Activated T-cell treated with anti-CD3 and anti-CD28 coated beads for 1 hour (primary cell): Measurements from ENCODE around the gene DMXL2.
"Not testable (repeated sequence)": the region's sequence is repeated elsewhere in the genome, so short reads cannot be mapped to it uniquely, and the experiment has no call there.

ENCODE experiments used
- DNase-seq: peaks from one replicate; pipeline ENCODE4 v3.0.0-alpha.2; 2020; ENCODE audit warnings: low read depth

Gene DMXL2

DNA sequence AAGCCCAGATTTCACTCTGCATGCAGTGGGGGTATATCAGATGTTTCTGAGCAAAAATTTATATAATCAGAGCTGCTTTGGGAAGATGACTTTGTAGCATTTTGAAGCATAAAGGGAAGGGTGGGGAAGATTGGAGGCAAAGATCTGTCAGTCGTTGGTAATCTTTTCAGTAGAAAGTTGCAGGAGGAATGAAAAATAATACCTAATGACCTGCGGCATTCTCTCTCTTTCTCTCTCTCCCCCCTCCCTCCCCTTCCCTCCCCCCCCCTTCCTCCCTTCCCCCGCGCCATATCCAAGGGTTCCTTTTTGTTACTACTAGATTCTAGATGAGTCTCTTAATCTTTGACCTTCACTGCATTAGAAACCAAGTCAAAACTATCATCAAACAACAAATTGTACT, 1.5 kb upstream of the DMXL2 start:
- no peak for DNase-seq

GRCh38 chr15:51623386-51623938, 891 bp upstream of the DMXL2 start:
- no peak for DNase-seq

DNA sequence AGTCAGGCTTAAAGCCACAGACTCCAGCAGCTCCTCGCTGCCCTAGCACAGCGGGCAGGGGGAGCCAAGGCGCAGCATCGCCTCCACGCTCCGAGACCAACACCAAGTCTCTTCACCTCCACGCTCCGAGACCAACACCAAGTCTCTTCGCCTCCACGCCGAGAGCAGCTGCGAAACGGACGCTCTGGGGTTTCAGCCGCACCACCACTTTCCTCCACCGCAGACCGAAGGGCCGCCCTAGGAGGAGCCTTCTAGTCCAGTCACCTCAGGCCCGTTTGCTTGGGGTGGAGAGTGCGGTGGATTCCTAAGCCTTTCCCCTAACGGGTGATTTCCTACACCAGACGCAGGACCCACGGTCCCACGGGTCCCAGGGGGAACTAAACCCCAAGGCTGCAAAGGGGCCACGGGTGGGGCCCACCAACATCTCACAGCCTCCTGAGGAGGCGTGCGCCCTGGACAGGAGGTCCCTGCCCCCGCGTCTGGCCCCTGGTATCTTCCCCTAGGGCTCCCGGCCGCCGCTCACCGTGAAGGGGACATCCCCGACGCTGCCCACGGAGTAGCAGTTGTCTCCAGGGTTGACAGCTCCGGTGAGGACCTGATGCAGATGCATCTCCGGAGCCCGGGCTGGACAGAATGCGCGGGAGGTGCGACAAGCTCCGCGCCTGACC, 501 bp downstream of the DMXL2 start:
- DNase-seq = peak; percentile 1

GRCh38 chr15:51621155-51621765, 1.3 kb downstream of the DMXL2 start:
- DNase-seq = no peak

- DNase-seq = no peak
Observed at GRCh38 chr15:51620641-51621040, 1.9 kb downstream of the DMXL2 start.

DNA sequence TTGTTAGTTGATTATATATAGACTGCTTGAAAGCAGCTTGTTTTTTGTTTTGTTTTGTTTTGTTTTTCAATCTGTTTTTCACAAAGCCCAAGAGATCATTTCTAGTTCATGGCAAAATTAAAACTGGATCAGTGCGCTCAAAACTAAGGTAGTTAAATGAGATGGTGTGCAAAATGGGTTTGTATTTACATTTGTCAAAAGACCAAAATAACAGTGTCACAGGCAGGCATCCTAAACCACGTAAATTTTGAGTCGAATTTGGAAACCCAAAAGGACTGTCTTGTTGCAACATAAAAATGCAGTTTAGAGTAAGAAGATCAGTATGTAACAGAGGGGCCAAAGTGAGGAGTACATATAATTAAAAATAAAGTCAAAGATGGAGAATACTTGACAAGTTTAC, 2.4 kb downstream of the DMXL2 start:
- no peak for DNase-seq

DNA sequence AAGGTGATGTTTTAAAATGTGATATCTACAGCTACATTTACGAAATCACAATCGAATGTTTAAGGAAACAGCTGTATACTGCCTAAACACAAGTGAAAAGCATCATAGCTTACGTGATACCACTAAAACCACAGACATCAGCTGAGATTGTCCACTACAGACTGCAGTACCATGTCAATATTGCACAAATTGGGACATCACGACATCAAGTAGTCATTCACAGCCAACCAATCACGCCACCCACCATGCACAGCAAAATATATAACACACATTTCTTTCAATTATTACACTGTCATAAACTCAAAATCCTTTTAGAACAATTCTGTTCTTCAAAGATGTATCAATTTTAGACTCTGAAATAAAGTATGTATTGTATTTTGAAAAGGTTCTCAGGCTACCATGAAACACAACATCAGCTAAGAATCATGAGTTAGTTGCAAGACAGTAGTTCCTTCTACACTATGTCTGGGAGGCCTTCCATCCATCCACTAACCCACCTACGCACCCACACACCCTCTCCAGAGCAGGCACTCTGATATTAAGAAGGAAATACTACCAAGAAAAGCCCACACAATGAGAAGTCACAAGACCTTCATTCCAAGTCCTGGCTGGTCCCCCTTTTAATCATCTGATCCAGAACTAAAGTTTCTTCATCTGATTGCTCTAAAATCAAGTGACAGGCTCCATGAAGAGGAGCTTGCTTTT, 3.1 kb downstream of the DMXL2 start:
- DNase-seq = no peak

DNA sequence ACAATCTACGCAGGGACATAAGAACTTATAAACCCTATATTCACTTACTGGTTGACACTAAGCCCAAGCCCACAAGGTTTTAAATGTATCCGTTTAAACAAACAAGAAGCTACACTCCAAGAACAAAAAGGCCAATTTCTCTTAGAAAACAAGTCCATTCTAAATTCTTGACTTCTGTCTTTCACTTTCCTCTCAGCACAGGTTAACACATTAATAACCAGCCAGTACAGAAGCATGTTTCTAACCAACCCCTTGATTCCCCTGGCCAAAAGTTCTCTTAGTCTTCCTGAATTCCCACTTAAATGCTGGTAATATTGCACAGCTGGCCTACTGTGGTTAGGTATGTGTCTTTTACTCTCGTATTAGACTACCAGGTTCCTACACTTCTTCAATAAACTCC, 4.7 kb downstream of the DMXL2 start:
- no peak for DNase-seq

- no peak for DNase-seq
Observed at GRCh38 chr15:51613951-51614350, 8.6 kb downstream of the DMXL2 start.

DNA sequence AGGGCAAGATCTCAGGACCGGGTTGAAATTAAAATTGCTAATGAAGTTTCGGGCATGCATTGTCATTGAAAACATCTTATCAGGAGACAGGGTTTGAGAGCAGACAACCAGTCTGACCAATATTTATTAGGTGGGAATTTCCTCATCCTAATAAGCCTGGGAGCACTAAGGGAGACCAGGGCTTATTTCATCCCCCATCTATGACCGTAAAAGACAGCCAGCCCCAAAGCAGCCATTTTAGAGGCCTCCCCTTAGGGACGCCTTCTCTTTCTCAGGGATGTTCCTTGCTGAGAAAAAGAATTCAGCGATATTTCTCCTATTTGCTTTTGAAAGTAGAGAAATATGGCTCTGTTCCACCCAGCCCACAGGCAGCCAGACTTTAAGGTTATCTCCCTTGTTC, 9.9 kb downstream of the DMXL2 start:
- DNase-seq = not testable (repeated sequence)

DNA sequence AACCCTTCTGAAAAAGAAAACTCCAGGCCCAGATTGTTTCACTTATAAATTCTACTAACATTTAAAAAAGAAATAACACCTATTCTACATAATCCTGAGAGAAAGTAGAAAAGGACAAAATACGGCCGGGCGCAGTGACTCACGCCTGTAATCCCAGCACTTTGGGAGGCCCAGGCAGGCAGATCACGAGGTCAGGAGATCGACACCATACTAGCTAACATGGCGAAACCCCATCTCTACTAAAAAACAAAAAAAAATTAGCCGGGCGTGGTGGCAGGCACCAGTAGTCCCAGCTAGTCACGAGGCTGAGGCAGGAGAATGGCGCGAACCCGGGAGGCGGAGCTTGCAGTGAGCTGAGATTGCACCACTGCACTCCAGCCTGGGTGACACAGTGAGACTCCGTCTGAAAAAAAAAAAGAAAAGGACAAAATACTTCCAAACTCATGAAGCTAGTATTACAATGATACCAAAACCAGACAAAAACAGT, 19.1 kb downstream of the DMXL2 start:
- not testable (repeated sequence) for DNase-seq

DNA sequence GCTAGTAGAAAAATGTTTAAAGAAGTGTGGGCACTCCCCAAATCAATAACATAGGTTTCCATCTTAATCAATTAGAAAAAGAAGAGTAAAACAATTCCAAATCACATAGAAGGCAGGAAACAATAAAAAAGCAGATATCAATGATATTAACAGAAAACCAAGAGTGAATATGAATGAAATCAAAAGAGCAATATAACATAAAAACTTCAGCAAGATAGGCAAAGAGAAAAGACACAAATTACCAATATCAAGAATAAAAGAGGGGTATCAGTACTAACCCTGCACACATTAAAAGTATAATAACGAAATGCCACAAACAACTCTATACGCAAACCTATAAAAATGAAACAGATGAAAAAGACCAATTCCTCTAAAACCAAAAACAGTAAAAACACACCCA, 19.6 kb downstream of the DMXL2 start:
- no peak for DNase-seq

DNA sequence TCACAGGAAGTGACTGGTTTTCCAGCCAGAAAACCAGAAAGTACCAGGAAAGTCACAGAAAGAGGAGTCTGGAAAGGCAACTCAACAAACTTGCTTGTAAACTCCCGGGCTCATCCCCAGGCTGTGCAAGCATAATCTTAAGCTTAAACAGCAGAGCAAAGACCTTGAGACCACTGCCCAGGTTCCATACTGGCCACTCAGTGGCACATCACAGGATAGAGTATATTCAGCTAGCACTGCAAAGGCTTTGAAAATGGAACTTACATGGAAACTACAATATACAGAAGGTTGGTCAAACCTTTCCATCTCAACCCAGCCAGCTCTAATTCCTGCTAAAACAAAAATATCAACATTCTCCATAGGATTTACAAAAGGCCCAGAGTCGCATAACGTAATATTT, 20.1 kb downstream of the DMXL2 start:
- no peak for DNase-seq

- DNase-seq = no peak
Observed at GRCh38 chr15:51601801-51602200, 20.8 kb downstream of the DMXL2 start.

- DNase-seq = no peak
Observed at GRCh38 chr15:51600114-51600513, 22.5 kb downstream of the DMXL2 start.

DNA sequence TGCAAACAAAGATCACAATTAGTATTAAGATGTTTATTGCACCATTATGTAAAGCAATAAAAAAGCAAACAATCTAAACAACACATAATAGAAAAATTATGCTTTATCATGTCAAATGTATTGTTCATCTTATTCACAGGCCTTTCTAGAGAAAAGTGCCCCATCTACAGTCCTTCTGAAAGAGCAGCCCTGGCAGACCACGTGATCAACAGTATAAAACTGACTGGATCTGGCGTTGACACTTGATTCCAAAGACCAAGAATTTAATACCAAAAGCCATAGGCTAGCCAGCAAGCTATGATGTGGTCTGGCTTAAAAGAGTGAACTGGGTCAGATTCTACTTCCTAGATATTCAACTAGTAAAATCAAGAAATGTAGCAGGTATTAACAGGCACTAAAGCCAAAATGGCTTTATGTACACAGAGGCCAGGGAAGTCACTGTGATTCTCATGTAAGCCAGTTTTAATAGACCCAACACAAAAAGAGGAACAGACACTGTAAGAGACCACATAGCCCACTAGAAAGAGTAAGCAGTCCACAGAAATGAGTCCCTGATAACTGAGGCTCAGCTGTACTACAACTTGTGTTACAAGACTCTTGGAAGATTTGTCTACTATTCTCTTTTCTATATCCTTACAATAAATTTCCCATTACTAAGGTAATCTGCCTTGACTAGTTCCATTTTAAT, 32.5 kb downstream of the DMXL2 start:
- DNase-seq = no peak

DNA sequence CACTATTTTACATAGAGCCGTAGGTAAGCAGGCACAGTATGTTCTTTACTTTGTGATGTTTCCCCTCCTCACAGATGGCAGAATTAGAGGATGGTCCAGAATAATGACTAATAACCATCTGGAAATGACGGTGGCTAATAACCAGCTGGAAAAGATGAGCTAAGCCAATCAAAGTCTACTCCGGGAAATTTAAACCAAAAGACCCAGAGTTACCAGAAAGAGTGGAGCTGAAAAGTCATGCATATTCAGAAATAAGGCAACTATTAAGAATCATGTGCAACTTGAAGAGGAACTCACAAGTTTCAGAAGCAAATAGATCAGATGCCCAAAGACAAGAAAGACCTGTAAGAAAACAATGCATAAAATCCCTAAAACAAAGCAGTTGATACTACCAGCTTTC, 33.6 kb downstream of the DMXL2 start:
- DNase-seq = no peak

- DNase-seq = no peak
Observed at GRCh38 chr15:51585986-51586385, 36.6 kb downstream of the DMXL2 start.

GRCh38 chr15:51580982-51581381, 41.6 kb downstream of the DMXL2 start:
- DNase-seq = no peak

DNA sequence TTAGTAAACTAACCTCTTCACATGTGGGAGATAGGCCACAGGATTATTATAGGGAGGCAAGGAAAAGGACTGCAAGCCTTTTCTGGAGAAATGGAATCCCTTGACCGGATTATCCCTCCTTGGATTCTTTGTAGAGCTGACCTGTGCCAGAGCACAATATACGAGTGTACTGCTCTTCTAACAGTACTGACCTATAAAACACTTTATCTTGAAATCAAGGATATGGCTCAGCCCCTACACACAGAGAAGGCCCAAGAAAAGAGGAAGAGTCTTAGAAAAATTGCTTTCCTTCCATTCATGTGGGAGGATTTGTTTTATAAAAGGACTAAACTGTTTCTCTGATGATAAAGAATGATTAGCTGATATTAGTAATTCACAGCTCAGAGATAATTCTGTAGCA, 42.2 kb downstream of the DMXL2 start:
- DNase-seq = no peak

- no peak for DNase-seq
Observed at GRCh38 chr15:51579012-51579411, 43.6 kb downstream of the DMXL2 start.

- DNase-seq = no peak
Observed at GRCh38 chr15:51577636-51578304, 44.8 kb downstream of the DMXL2 start.
